ENCODE results near the gene SNX32.
A peak's percentile ranks its signal among the peaks of the same experiment; 100 is the strongest.

Gene SNX32

GRCh38 chr11:65894034-65894591 lies 60.4 kb downstream of the SNX32 start:
- Histone ChIP-seq H3K4me1 (ENCODE audit: control insufficient read depth, insufficient read depth, low read length) (peaks cover 19% of the 10 kb centered on the region), H3K4me3 (ENCODE audit: low read depth, low read length) (no peak overlapping the region), H3K27me3 (ENCODE audit: control insufficient read depth, insufficient read depth, low read length) (peaks cover 27% of the 10 kb centered on the region), H3K9ac (ENCODE audit: low read depth, low read length) (no peak overlapping the region), H3K27ac (ENCODE audit: low read depth, low read length) (no peak overlapping the region), H3K9me3 (ENCODE audit: control insufficient read depth, insufficient read depth, low read length) (no peaks in the 10 kb centered on the region), H3K36me3 (ENCODE audit: control insufficient read depth, insufficient read depth, low read length) (no peaks in the 10 kb centered on the region)

- H3K4me1 ChIP-seq (ENCODE audit: control insufficient read depth, insufficient read depth, low read length), result peaks cover 10% of the 10 kb centered on the region; the same call in 1 of the 2 replicates
- no peaks in the 10 kb centered on the region for H3K36me3 ChIP-seq (ENCODE audit: control insufficient read depth, insufficient read depth, low read length)
- H3K9ac ChIP-seq (ENCODE audit: low read depth, low read length), result no peak overlapping the region
These were observed 61.8 kb downstream of the SNX32 start for GRCh38 chr11:65895482-65895981.

GRCh38 chr11:65896034-65896999 lies 62.6 kb downstream of the SNX32 start:
- Histone ChIP-seq H3K36me3 (ENCODE audit: control insufficient read depth, insufficient read depth, low read length) (no peaks in the 10 kb centered on the region), H3K9ac (ENCODE audit: low read depth, low read length) (no peak overlapping the region), H3K9me3 (ENCODE audit: control insufficient read depth, insufficient read depth, low read length) (no peaks in the 10 kb centered on the region), H3K4me1 (ENCODE audit: control insufficient read depth, insufficient read depth, low read length) (peaks cover 10% of the 10 kb centered on the region; the same call in 1 of the 2 replicates), H3K27ac (ENCODE audit: low read depth, low read length) (no peak overlapping the region), H3K4me3 (ENCODE audit: low read depth, low read length) (no peak overlapping the region), H3K27me3 (ENCODE audit: control insufficient read depth, insufficient read depth, low read length) (peaks cover 31% of the 10 kb centered on the region)

More at GRCh38 chr11:65895482-65895981, 61.8 kb downstream of the SNX32 start:
- Histone ChIP-seq H3K9me3 (ENCODE audit: control insufficient read depth, insufficient read depth, low read length) (no peaks in the 10 kb centered on the region), H3K4me3 (ENCODE audit: low read depth, low read length) (no peak overlapping the region), H3K27me3 (ENCODE audit: control insufficient read depth, insufficient read depth, low read length) (peaks cover 25% of the 10 kb centered on the region), H3K27ac (ENCODE audit: low read depth, low read length) (no peak overlapping the region)

- Histone ChIP-seq H3K9ac (ENCODE audit: low read depth, low read length) (no peak overlapping the region), H3K27me3 (ENCODE audit: control insufficient read depth, insufficient read depth, low read length) (peaks cover 35% of the 10 kb centered on the region), H3K9me3 (ENCODE audit: control insufficient read depth, insufficient read depth, low read length) (no peaks in the 10 kb centered on the region), H3K36me3 (ENCODE audit: control insufficient read depth, insufficient read depth, low read length) (no peaks in the 10 kb centered on the region), H3K4me3 (ENCODE audit: low read depth, low read length) (no peak overlapping the region), H3K4me1 (ENCODE audit: control insufficient read depth, insufficient read depth, low read length) (peaks cover 7% of the 10 kb centered on the region; the same call in 1 of the 2 replicates), H3K27ac (ENCODE audit: low read depth, low read length) (no peak overlapping the region)
These were observed 63.3 kb downstream of the SNX32 start for GRCh38 chr11:65897020-65897471.

- peaks cover 52% of the 10 kb centered on the region for H3K27me3 ChIP-seq (ENCODE audit: control insufficient read depth, insufficient read depth, low read length)
- H3K4me3 ChIP-seq (ENCODE audit: low read depth, low read length), result peak overlapping the region; percentile 64
- no peak overlapping the region for H3K27ac ChIP-seq (ENCODE audit: low read depth, low read length)
- peak overlapping the region; percentile 69; the same call in 1 of the 2 replicates for H3K9ac ChIP-seq (ENCODE audit: low read depth, low read length)
- peaks cover 9% of the 10 kb centered on the region for H3K4me1 ChIP-seq (ENCODE audit: control insufficient read depth, insufficient read depth, low read length)
- no peaks in the 10 kb centered on the region for H3K9me3 ChIP-seq (ENCODE audit: control insufficient read depth, insufficient read depth, low read length)
- H3K36me3 ChIP-seq (ENCODE audit: control insufficient read depth, insufficient read depth, low read length), result no peaks in the 10 kb centered on the region
These were observed 65.0 kb downstream of the SNX32 start for GRCh38 chr11:65898656-65899355.

GRCh38 chr11:65899356-65900124 lies 65.8 kb downstream of the SNX32 start:
- peaks cover 9% of the 10 kb centered on the region for H3K4me1 ChIP-seq (ENCODE audit: control insufficient read depth, insufficient read depth, low read length)
- peak overlapping the region; percentile 69 for H3K9ac ChIP-seq (ENCODE audit: low read depth, low read length)
- H3K27ac ChIP-seq (ENCODE audit: low read depth, low read length), result peak overlapping the region; percentile 87
- H3K27me3 ChIP-seq (ENCODE audit: control insufficient read depth, insufficient read depth, low read length), result peaks cover 55% of the 10 kb centered on the region
- no peaks in the 10 kb centered on the region for H3K36me3 ChIP-seq (ENCODE audit: control insufficient read depth, insufficient read depth, low read length)
- peak overlapping the region; percentile 64 for H3K4me3 ChIP-seq (ENCODE audit: low read depth, low read length)
- no peaks in the 10 kb centered on the region for H3K9me3 ChIP-seq (ENCODE audit: control insufficient read depth, insufficient read depth, low read length)

GRCh38 chr11:65900125-65900898 lies 66.5 kb downstream of the SNX32 start, which contains the start of gene FOSL1:
TSS of gene FOSL1 (minus strand) at chr11:65900388. CDS start at chr11:65900339, 49 bp downstream.
- peak within 1 kb of the TSS; percentile 87 for H3K27ac ChIP-seq (ENCODE audit: low read depth, low read length)
- no peaks in the 10 kb centered on the region for H3K36me3 ChIP-seq (ENCODE audit: control insufficient read depth, insufficient read depth, low read length)
- peaks cover 9% of the 10 kb centered on the region for H3K4me1 ChIP-seq (ENCODE audit: control insufficient read depth, insufficient read depth, low read length)
- H3K9me3 ChIP-seq (ENCODE audit: control insufficient read depth, insufficient read depth, low read length), result no peaks in the 10 kb centered on the region
- H3K27me3 ChIP-seq (ENCODE audit: control insufficient read depth, insufficient read depth, low read length), result peaks cover 55% of the 10 kb centered on the region
- H3K9ac ChIP-seq (ENCODE audit: low read depth, low read length), result peak within 1 kb of the TSS; percentile 69
- H3K4me3 ChIP-seq (ENCODE audit: low read depth, low read length), result peak within 1 kb of the TSS; percentile 64

- Histone ChIP-seq H3K27ac (ENCODE audit: low read depth, low read length) (peak overlapping the region; percentile 45), H3K27me3 (ENCODE audit: control insufficient read depth, insufficient read depth, low read length) (peaks cover 55% of the 10 kb centered on the region), H3K36me3 (ENCODE audit: control insufficient read depth, insufficient read depth, low read length) (no peaks in the 10 kb centered on the region), H3K9ac (ENCODE audit: low read depth, low read length) (no peak overlapping the region), H3K9me3 (ENCODE audit: control insufficient read depth, insufficient read depth, low read length) (no peaks in the 10 kb centered on the region), H3K4me3 (ENCODE audit: low read depth, low read length) (peak overlapping the region; percentile 32; the same call in 1 of the 2 replicates), H3K4me1 (ENCODE audit: control insufficient read depth, insufficient read depth, low read length) (peaks cover 9% of the 10 kb centered on the region)
These were observed 67.1 kb downstream of the SNX32 start for GRCh38 chr11:65900899-65901180.

GRCh38 chr11:65903068-65903481 lies 69.3 kb downstream of the SNX32 start:
- Histone ChIP-seq H3K9me3 (ENCODE audit: control insufficient read depth, insufficient read depth, low read length) (no peaks in the 10 kb centered on the region), H3K27me3 (ENCODE audit: control insufficient read depth, insufficient read depth, low read length) (peaks cover 64% of the 10 kb centered on the region), H3K36me3 (ENCODE audit: control insufficient read depth, insufficient read depth, low read length) (no peaks in the 10 kb centered on the region), H3K4me1 (ENCODE audit: control insufficient read depth, insufficient read depth, low read length) (peaks cover 9% of the 10 kb centered on the region), H3K4me3 (ENCODE audit: low read depth, low read length) (no peak overlapping the region), H3K9ac (ENCODE audit: low read depth, low read length) (no peak overlapping the region), H3K27ac (ENCODE audit: low read depth, low read length) (peak overlapping the region; percentile 25)

Data from HUES48 (cell line).